ENCODE measurements around the gene MLN. TPM values are rescaled to one million over a fixed set of nuclear protein-coding genes. Genes with fewer than 3 reads are reported as not detected.

MLN gene
- total RNA-seq, 6 experiments from 2014 or later = not detected

GRCh38 chr6:33747823-33748222 is 56.0 kb downstream of the MLN start:
- Histone ChIP-seq H3K27me3 (no peaks in the 10 kb centered on the region), H3K4me1 (peaks cover 0 to 53% (median 14%) of the 10 kb centered on the region in 4 donors), H3K36me3 (no peaks in the 10 kb centered on the region), H3K4me3 (no peak overlapping the region), H3K9me3 (no peaks in the 10 kb centered on the region), H3K27ac (no peak overlapping the region)
- intact Hi-C loops (cut with DNase I) = no loop called here
- no CpG with 5 or more reads among the region's 5 CpGs for WGBS (ENCODE audit: insufficient coverage, low coverage, low lambda C conversion rate, missing lambda C conversion rate)
- no peak for DNase-seq
- TF ChIP-seq CTCF (IDR thresholded peaks at IDR 0.05) (no peak), POLR2A (IDR thresholded peaks at IDR 0.05) (no peak)
- ATAC-seq = no peak

DNA sequence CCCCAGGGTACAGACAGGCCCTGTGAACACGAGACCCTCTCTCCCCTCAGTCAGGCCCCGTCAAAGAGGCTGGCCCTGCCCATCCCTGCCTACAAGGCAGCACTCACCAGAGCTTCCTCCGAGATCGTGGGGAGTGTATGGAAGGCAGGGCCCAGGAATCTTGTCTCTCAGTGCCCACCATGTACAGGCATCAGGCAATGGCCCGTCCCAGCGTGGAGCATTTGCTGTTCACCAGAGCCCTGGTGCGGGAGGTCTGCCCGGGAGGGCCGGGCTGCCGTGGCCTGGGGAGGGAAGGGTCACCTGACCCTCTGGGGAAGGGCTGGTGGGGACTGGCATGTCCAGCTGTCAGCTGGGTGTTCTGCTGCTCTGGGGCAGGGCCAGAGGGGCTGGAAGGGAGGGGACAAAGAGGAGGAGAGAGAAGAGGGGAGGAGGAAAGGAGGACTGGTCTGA is 57.1 kb downstream of the MLN start, which contains the start of gene IP6K3:
Gene IP6K3 (minus strand): TSS at position 255 of the 450 bp plus-strand sequence. CDS start 11,429 bp downstream, outside the sequence.
- DNase-seq = peak; percentile 70 to 80 (median 79)
- WGBS (ENCODE audit: insufficient coverage, low coverage, low lambda C conversion rate, missing lambda C conversion rate) = 41% methylated on average over 3 of the region's 10 CpGs
- peak; percentile 23 to 61 (median 36) for ATAC-seq

DNA sequence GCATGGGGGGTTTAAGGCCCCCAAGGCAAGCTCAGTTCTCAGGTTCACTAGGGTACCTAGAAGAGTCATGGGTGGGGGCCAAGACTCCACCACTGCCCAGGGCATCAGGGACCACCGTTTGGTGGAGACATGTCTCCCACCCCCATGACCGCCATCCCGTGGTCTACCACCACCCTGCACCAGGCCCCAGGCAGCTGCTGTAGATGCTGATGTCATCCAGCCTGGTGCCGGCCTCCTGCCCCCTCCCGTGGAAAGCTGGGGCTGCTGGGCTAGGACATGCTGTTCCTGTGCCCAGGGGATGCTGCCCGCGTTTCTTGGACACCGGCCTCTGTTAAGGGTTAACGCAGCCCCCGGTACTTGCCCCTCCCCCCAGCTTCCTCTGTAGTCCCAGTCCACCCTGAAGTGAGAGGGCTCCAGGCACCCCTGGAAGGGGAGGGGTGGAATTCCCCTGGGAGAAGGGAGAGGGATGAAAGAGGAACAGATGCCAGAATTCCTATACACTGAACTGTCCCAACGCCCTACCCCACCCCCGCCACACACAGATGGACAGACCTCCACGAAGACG is 57.7 kb downstream of the MLN start:
- Histone ChIP-seq H3K27ac (peak overlapping the region; percentile 60 to 73 (median 60)), H3K4me3 (peak overlapping the region; percentile 34 to 54 (median 36)), H3K9me3 (no peaks in the 10 kb centered on the region), H3K4me1 (peaks cover 0 to 44% (median 13%) of the 10 kb centered on the region in 4 donors), H3K36me3 (no peaks in the 10 kb centered on the region), H3K27me3 (no peaks in the 10 kb centered on the region)
- WGBS (ENCODE audit: insufficient coverage, low coverage, low lambda C conversion rate, missing lambda C conversion rate) = 20% methylated on average over 1 of the region's 14 CpGs
- intact Hi-C loops (cut with DNase I) = no loop called here
- TF ChIP-seq CTCF (IDR thresholded peaks at IDR 0.05) (no peak), POLR2A (IDR thresholded peaks at IDR 0.05) (peak; percentile 1)
- DNase-seq = peak in 2 of 3 donors; percentile 60 to 65
- ATAC-seq = peak; percentile 6 to 43 (median 25)

More for the DNA sequence above, 57.1 kb downstream of the MLN start, which contains the start of gene IP6K3:
- no peaks in the 10 kb centered on the region for H3K36me3 ChIP-seq
- TF ChIP-seq POLR2A (IDR thresholded peaks at IDR 0.05) (peak; percentile 89), CTCF (IDR thresholded peaks at IDR 0.05) (no peak)
- H3K27me3 ChIP-seq = no peaks in the 10 kb centered on the region
- peak within 1 kb of the TSS; percentile 60 to 73 (median 60) for H3K27ac ChIP-seq
- peak within 1 kb of the TSS; percentile 34 to 54 (median 36) for H3K4me3 ChIP-seq
- H3K4me1 ChIP-seq = peaks cover 0 to 46% (median 14%) of the 10 kb centered on the region in 4 donors
- intact Hi-C loops (cut with DNase I) = no loop called here
- H3K9me3 ChIP-seq = no peaks in the 10 kb centered on the region

- Histone ChIP-seq H3K27me3 (no peaks in the 10 kb centered on the region), H3K4me1 (peaks cover 0 to 46% (median 13%) of the 10 kb centered on the region in 4 donors), H3K4me3 (peak overlapping the region; percentile 34 to 54 (median 36)), H3K36me3 (no peaks in the 10 kb centered on the region), H3K9me3 (no peaks in the 10 kb centered on the region), H3K27ac (peak overlapping the region; percentile 60 to 73 (median 72))
- WGBS (ENCODE audit: insufficient coverage, low coverage, low lambda C conversion rate, missing lambda C conversion rate) = 13% methylated on average over 7 of the region's 7 CpGs
- ATAC-seq (peak in 3 of 4 donors; percentile 8 to 24 (median 20)), DNase-seq (no peak)
- intact Hi-C loops (cut with DNase I) = no loop called here
- TF ChIP-seq POLR2A (IDR thresholded peaks at IDR 0.05) (peak; percentile 10), CTCF (IDR thresholded peaks at IDR 0.05) (no peak)
These were observed 58.3 kb downstream of the MLN start for GRCh38 chr6:33745548-33745947.
